ENCODE data around the gene KLF15. TPM values are rescaled to one million over a fixed set of nuclear protein-coding genes. Genes with fewer than 3 reads are reported as not detected.

KLF15 gene
- total RNA-seq, 1 donor from 2014 or later: 5.7 TPM

DNA sequence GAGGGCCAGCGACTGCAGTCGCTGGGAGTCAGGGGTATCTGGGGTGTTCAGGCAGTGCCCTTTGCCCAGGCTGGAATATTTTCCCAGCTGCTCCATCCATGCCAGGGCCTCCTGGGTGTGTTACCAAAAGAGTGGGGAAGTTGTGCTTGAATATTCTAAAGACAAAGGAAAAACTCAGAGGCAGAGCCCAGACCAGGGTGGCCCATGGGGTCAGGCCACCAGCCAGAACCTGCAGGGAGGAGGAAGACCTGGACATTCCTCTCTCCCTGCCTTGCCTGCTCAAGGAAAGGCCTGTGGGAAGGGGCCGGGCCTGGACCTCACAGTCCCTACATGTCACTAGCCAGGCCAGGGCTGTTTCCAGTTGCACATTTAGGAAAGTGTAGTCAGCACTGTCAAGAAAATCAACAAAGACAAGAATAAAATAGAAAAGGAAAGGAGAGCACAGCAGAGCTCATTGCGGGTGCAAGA lies 16.0 kb upstream of the KLF15 start:
- TF ChIP-seq, protein P1, sequence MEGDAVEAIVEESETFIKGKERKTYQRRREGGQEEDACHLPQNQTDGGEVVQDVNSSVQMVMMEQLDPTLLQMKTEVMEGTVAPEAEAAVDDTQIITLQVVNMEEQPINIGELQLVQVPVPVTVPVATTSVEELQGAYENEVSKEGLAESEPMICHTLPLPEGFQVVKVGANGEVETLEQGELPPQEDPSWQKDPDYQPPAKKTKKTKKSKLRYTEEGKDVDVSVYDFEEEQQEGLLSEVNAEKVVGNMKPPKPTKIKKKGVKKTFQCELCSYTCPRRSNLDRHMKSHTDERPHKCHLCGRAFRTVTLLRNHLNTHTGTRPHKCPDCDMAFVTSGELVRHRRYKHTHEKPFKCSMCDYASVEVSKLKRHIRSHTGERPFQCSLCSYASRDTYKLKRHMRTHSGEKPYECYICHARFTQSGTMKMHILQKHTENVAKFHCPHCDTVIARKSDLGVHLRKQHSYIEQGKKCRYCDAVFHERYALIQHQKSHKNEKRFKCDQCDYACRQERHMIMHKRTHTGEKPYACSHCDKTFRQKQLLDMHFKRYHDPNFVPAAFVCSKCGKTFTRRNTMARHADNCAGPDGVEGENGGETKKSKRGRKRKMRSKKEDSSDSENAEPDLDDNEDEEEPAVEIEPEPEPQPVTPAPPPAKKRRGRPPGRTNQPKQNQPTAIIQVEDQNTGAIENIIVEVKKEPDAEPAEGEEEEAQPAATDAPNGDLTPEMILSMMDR (IDR thresholded peaks at IDR 0.05): no peak
- Mint-ChIP-seq H3K36me3 (ENCODE audit: unreplicated experiment) (no peaks in the 10 kb centered on the region), H3K9me3 (ENCODE audit: unreplicated experiment) (no peaks in the 10 kb centered on the region), H3K4me1 (ENCODE audit: unreplicated experiment) (peaks cover 7% of the 10 kb centered on the region), H3K27ac (ENCODE audit: unreplicated experiment) (no peak overlapping the region), H3K27me3 (ENCODE audit: unreplicated experiment) (peaks cover 4% of the 10 kb centered on the region), H3K4me3 (ENCODE audit: unreplicated experiment) (no peak overlapping the region)
- no peak for DNase-seq (ENCODE audit: extremely low spot score, unreplicated experiment)

DNA sequence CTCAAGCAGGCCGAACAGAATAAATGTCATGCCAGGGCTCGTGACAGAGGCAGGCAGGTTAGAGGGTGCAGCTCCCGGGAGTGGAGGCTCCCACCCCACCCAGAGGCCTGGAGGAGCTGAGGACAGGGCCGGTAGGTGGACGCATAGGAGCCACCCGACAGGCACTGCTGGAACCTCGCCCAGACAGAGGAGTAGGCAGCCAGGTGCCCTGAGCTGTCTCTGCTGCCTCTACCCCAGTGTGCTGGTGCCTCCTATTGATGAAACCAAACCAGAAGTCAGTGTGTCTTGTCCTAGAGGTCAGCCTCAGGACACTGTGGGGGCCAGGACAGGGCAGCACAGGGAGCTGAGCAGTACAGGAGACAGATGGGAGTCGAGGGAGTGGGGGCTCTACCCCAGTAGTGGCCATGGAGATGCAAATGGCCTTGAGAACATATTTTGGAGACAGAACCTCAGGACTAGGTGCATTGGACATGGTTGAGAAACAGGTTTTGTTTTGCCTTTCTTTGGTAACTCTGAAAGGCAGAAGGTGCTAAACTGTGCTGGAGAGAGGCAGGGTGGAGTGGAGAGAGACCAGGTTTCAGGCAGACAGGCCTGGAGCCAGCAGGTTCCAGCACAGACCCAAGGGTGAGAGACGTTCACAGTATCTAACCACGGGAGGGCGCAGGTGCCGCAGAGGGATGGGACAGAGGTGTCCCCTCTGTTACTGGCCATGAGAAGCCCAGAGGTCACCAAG lies 15.4 kb upstream of the KLF15 start:
- peaks cover 4% of the 10 kb centered on the region for H3K27me3 Mint-ChIP-seq (ENCODE audit: unreplicated experiment)
- H3K36me3 Mint-ChIP-seq (ENCODE audit: unreplicated experiment): no peaks in the 10 kb centered on the region
- peaks cover 7% of the 10 kb centered on the region for H3K4me1 Mint-ChIP-seq (ENCODE audit: unreplicated experiment)
- no peak overlapping the region for H3K4me3 Mint-ChIP-seq (ENCODE audit: unreplicated experiment)
- no peak overlapping the region for H3K27ac Mint-ChIP-seq (ENCODE audit: unreplicated experiment)
- DNase-seq (ENCODE audit: extremely low spot score, unreplicated experiment): no peak
- TF ChIP-seq, protein P1 (IDR thresholded peaks at IDR 0.05): no peak
- H3K9me3 Mint-ChIP-seq (ENCODE audit: unreplicated experiment): no peaks in the 10 kb centered on the region

DNA sequence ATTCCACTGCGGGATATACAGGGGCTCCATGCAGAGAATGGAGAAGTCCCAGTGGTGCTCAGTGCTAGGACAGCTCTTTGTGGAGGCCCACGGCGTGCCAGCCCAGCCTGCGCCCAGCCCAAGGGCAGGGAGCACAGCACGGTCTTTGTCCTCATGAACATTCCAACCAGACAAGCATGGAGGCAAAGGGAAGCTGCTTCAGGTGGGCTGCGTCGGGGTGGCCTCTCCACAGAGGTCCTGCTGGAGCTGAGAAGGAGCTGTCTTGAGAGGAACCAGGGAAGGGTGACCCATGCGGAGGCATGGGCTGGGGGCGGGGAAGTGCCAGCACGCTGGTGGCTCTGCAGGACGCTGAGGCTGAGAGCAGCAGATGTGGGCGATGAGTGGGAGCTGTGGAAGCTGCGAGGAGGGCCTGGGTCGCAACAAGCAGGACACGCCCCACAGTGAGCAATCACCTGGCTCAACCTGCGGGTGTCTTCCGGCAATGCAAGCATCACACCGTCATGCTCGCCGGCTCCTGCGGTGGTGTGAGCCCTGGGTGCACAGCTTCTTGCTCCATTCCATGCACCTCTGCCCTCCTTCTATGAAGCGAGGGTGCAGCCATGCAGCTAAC lies 14.0 kb upstream of the KLF15 start:
- H3K36me3 Mint-ChIP-seq (ENCODE audit: unreplicated experiment): no peaks in the 10 kb centered on the region
- no peak overlapping the region for H3K27ac Mint-ChIP-seq (ENCODE audit: unreplicated experiment)
- no peak overlapping the region for H3K4me3 Mint-ChIP-seq (ENCODE audit: unreplicated experiment)
- H3K9me3 Mint-ChIP-seq (ENCODE audit: unreplicated experiment): no peaks in the 10 kb centered on the region
- peaks cover 4% of the 10 kb centered on the region for H3K4me1 Mint-ChIP-seq (ENCODE audit: unreplicated experiment)
- peaks cover 4% of the 10 kb centered on the region for H3K27me3 Mint-ChIP-seq (ENCODE audit: unreplicated experiment)
- no peak for DNase-seq (ENCODE audit: extremely low spot score, unreplicated experiment)
- TF ChIP-seq, protein P1 (IDR thresholded peaks at IDR 0.05): no peak

DNA sequence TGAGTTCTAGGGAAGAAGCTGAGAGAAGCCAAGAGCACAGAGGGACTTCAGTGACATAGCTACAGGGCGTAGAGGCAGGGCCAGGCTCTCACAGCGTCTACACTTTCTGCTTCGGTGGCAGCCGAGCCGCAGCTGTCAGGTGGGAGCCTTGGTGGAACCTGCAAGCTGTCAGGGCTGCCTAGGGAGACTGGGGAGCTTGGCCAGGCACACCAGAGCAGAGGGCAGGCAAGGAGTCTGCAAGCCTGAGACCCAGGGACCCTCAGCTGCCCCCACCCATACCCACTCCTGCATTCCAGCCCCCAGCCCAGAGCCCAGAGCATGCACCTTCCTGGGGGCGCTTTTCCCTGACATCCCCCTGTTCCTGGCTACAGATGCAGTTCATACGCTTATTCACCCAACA lies 13.4 kb upstream of the KLF15 start:
- H3K4me1 Mint-ChIP-seq (ENCODE audit: unreplicated experiment): peaks cover 4% of the 10 kb centered on the region
- no peaks in the 10 kb centered on the region for H3K36me3 Mint-ChIP-seq (ENCODE audit: unreplicated experiment)
- H3K4me3 Mint-ChIP-seq (ENCODE audit: unreplicated experiment): no peak overlapping the region
- no peak for DNase-seq (ENCODE audit: extremely low spot score, unreplicated experiment)
- no peaks in the 10 kb centered on the region for H3K9me3 Mint-ChIP-seq (ENCODE audit: unreplicated experiment)
- peaks cover 4% of the 10 kb centered on the region for H3K27me3 Mint-ChIP-seq (ENCODE audit: unreplicated experiment)
- TF ChIP-seq, protein P1 (IDR thresholded peaks at IDR 0.05): no peak
- H3K27ac Mint-ChIP-seq (ENCODE audit: unreplicated experiment): no peak overlapping the region

DNA sequence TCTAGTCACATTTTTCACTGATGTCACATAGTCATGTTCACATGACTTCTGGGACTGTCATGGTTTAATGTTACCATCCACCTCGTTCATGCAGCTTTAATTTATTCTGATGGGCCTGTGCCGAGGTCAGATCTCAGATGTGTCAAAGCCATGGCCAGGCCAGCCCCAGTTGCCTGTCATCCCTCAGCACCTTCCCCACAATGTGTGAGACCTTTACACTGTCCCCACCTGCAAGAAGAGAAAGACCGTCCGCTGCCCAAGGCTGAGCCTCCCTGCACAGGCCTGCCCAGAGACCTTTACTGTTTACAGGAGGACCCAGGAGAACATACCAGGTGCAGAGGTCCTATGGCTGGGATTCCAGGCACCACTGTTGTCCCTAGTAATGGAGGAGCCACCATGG lies 12.8 kb upstream of the KLF15 start:
- no peak overlapping the region for H3K4me3 Mint-ChIP-seq (ENCODE audit: unreplicated experiment)
- H3K27me3 Mint-ChIP-seq (ENCODE audit: unreplicated experiment): peaks cover 4% of the 10 kb centered on the region
- peaks cover 4% of the 10 kb centered on the region for H3K4me1 Mint-ChIP-seq (ENCODE audit: unreplicated experiment)
- TF ChIP-seq, protein P1 (IDR thresholded peaks at IDR 0.05): no peak
- no peak overlapping the region for H3K27ac Mint-ChIP-seq (ENCODE audit: unreplicated experiment)
- H3K36me3 Mint-ChIP-seq (ENCODE audit: unreplicated experiment): no peaks in the 10 kb centered on the region
- DNase-seq (ENCODE audit: extremely low spot score, unreplicated experiment): no peak
- no peaks in the 10 kb centered on the region for H3K9me3 Mint-ChIP-seq (ENCODE audit: unreplicated experiment)
